Endothelial cell of umbilical vein (primary cell): Measurements from ENCODE around the gene TRAPPC5.

ENCODE experiments used
- CTCF ChIP-seq, 2 donors: IDR thresholded peaks; 1 replicate in 1 of 2; 2 replicates in 1 of 2; pipeline ENCODE4 v1.5.1; 2011; ENCODE audit warnings: low read length in 2 of 2, mild to moderate bottlenecking in 2 of 2, moderate library complexity in 2 of 2, control low read depth in 1 of 2, inconsistent platforms in 1 of 2, low read depth in 1 of 2; ENCODE audit not compliant: insufficient read depth in 1 of 2; ENCODE audit errors: extremely low read depth in 1 of 2
- EZH2 ChIP-seq: IDR thresholded peaks from 2 replicates; pipeline ENCODE4 v1.6.1; 2012; ENCODE audit warnings: borderline replicate concordance, low read depth, mild to moderate bottlenecking, moderate library complexity, low read length, inconsistent platforms; ENCODE audit not compliant: severe bottlenecking
- GATA2 ChIP-seq: IDR thresholded peaks from 2 replicates; pipeline ENCODE4 v1.7.0; 2011; ENCODE audit warnings: low read depth, mild to moderate bottlenecking, moderate library complexity, mixed read lengths, low read length; ENCODE audit not compliant: insufficient read length, insufficient read depth
- POLR2A ChIP-seq: IDR thresholded peaks from 2 replicates; pipeline ENCODE4 v1.6.1; 2012; ENCODE audit warnings: low read depth, mild to moderate bottlenecking, control low read depth, low read length
- POLR2AphosphoS5 ChIP-seq: IDR thresholded peaks from 2 replicates; pipeline ENCODE4 v1.6.1; 2012; ENCODE audit warnings: low read depth, mild to moderate bottlenecking, control low read depth, low read length, moderate library complexity; ENCODE audit not compliant: insufficient read depth
- TF ChIP-seq, protein P1 (sequence below): IDR thresholded peaks from 2 replicates; pipeline ENCODE4 v1.6.1; 2011; ENCODE audit not compliant: insufficient read depth, insufficient read length

DNA sequence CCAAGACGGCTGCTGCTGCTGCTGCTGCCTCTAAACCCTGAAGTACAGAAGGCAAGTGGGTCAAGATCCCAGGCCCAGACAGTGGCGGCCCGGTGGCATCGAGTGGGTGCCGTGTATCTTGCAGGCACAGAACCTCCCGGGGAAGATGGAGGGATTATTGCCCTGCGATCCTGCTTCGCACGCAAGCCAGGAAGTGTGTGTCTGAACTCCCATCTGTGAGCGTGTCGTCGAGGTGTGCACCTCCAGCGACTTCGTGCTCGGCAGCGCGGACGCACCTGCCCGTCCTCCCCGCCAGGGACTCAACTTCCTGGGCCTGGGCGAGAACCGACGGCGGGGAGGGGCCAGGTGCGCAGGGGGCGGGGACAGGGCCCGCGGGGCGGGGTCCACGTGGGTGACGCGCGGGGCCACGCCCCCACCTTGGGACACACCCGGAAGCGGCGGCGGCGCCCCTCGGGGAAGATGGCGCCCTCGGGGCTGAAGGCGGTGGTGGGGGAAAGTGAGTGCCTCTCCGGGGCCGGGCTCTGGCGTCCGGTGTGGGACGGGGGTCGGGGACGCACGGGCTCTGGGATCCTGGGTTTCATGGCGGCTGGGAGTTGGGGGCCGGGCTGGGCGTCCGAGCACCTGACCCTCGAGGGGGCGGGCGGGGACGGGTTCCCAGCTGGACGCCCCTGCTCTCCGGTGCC is 43.8 kb upstream of the TRAPPC5 start, which contains the start of gene STXBP2:
- no peak for TF ChIP-seq CTCF (IDR thresholded peaks at IDR 0.05; ENCODE audit: extremely low read depth in 1 of 2, insufficient read depth in 1 of 2, low read depth in 1 of 2, low read length in 2 of 2)
- TF ChIP-seq EZH2: no peak
- TF ChIP-seq POLR2AphosphoS5: peak; percentile 13
- TF ChIP-seq GATA2: no peak
- no peak for TF ChIP-seq POLR2A
- TF ChIP-seq, protein P1, sequence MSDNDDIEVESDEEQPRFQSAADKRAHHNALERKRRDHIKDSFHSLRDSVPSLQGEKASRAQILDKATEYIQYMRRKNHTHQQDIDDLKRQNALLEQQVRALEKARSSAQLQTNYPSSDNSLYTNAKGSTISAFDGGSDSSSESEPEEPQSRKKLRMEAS: peak; percentile 10
